Epithelial cell of proximal tubule (primary cell): Measurements from ENCODE around the gene AQP6. TPM values are rescaled to one million over a fixed set of nuclear protein-coding genes. Genes with fewer than 3 reads are reported as not detected.

Experiments
- DNase-seq: peaks from one replicate; pipeline ENCODE4 v3.0.0-alpha.2; 2011; ENCODE audit warnings: low read depth
- H3K4me3 ChIP-seq: 2 replicates; pipeline ENCODE4 v1.5.1; 2011; ENCODE audit warnings: low read depth, mild to moderate bottlenecking, low read length
- total RNA-seq: library from RNA; depleted of rRNA; stranded (reverse); fragments of >200 nt; gene quantifications from 2 replicates; pipeline ENCODE4 v1.2.3, GENCODE V29; 2015
- TF ChIP-seq, protein P1 (sequence below): conservative IDR thresholded peaks from 2 replicates; pipeline ENCODE4 v1.5.1; 2012; ENCODE audit warnings: low read depth, mild to moderate bottlenecking, low read length

Gene AQP6
- total RNA-seq, 1 donor from 2014 or later, result not detected

- peak; percentile 88 for DNase-seq
- TF ChIP-seq, protein P1, sequence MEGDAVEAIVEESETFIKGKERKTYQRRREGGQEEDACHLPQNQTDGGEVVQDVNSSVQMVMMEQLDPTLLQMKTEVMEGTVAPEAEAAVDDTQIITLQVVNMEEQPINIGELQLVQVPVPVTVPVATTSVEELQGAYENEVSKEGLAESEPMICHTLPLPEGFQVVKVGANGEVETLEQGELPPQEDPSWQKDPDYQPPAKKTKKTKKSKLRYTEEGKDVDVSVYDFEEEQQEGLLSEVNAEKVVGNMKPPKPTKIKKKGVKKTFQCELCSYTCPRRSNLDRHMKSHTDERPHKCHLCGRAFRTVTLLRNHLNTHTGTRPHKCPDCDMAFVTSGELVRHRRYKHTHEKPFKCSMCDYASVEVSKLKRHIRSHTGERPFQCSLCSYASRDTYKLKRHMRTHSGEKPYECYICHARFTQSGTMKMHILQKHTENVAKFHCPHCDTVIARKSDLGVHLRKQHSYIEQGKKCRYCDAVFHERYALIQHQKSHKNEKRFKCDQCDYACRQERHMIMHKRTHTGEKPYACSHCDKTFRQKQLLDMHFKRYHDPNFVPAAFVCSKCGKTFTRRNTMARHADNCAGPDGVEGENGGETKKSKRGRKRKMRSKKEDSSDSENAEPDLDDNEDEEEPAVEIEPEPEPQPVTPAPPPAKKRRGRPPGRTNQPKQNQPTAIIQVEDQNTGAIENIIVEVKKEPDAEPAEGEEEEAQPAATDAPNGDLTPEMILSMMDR, result no peak
These were observed 52.7 kb downstream of the AQP6 start, which contains the start of gene RACGAP1 for GRCh38 chr12:50025187-50026059. RACGAP1 (minus strand) TSS chr12:50025494; CDS start chr12:50016715, 8,779 bp downstream.

DNA sequence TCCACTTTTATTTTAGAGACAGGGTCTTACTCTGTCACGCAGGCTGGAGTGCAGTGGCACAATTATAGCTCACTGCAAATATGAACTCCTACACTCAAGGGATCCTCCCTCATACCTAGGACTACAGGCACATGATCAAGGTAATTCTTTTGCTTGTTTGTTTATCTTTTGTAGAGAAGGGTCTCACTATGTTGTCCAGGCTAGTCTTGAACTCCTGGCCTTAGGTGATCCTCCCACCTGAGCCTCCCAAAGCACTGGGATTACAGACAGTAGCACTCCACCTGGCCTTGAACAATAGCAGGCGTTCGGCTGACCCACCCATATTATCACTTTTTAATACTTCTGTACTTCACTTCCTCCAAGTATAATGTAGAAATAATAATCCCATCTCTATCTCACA is 53.9 kb downstream of the AQP6 start:
- no peak overlapping the region for H3K4me3 ChIP-seq
- TF ChIP-seq, protein P1, result no peak
- DNase-seq, result no peak

More at GRCh38 chr12:50025187-50026059, 52.7 kb downstream of the AQP6 start, which contains the start of gene RACGAP1:
- H3K4me3 ChIP-seq, result peak within 1 kb of the TSS; percentile 79

Other genes with a start within 250 kb of the AQP6 start
- 429 and 436 TPM in 2 replicates for gene TMBIM6, start 231.4 kb upstream of the AQP6 start, total RNA-seq
- gene NCKAP5L, start 144.5 kb upstream of the AQP6 start, total RNA-seq, result 8.4 and 14.6 TPM in 2 replicates
- 1.7 and 7.1 TPM in 2 replicates for gene BCDIN3D, start 129.8 kb upstream of the AQP6 start, total RNA-seq
- not detected in 2 replicates for gene FAIM2, start 69.0 kb upstream of the AQP6 start, total RNA-seq
- gene AQP2, start 22.2 kb upstream of the AQP6 start, total RNA-seq, result not detected in 2 replicates
- 0.07 TPM in 1 of 2 replicates, not detected in the other for gene AQP5, start 11.1 kb upstream of the AQP6 start, total RNA-seq
- 86.5 and 98.2 TPM in 2 replicates for gene RACGAP1, start 52.5 kb downstream of the AQP6 start, total RNA-seq
- 1.4 and 4.0 TPM in 2 replicates for gene ASIC1, start 84.6 kb downstream of the AQP6 start, total RNA-seq
- 77.3 and 111 TPM in 2 replicates for gene SMARCD1, start 112.4 kb downstream of the AQP6 start, total RNA-seq
- 0.07 TPM in 1 of 2 replicates, not detected in the other for gene GPD1, start 131.1 kb downstream of the AQP6 start, total RNA-seq
- 52.2 and 73.1 TPM in 2 replicates for gene COX14, start 139.3 kb downstream of the AQP6 start, total RNA-seq
- gene CERS5, start 194.4 kb downstream of the AQP6 start, total RNA-seq, result 31.1 and 36.9 TPM in 2 replicates